K562 (cell line): ENCODE data around the gene KIFAP3. TPM values are rescaled to one million over a fixed set of nuclear protein-coding genes. Genes with fewer than 3 reads are reported as not detected.
A peak's percentile ranks its signal among the peaks of the same experiment; 100 is the strongest.

Experiments
- ARID3A ChIP-seq: IDR thresholded peaks from 2 replicates; pipeline ENCODE4 v1.6.1; 2012; ENCODE audit warnings: low read depth, low read length, improper control_type of control experiment, borderline replicate concordance
- ETV6 ChIP-seq, 3 experiments: fragments of 150-350 bp in 1 of 3; sonication (generic) in 1 of 3; formaldehyde crosslinking in 1 of 3; IDR thresholded peaks; 2 replicates each; pipeline versions ENCODE4 v1.6.1 to v1.8.0; 2014 to 2022; ENCODE audit warnings: borderline replicate concordance in 2 of 3, low read depth in 2 of 3, antibody characterized with exemption in 1 of 3, low read length in 1 of 3, mild to moderate bottlenecking in 1 of 3, missing genetic modification reagents in 1 of 3
- GTF2B ChIP-seq: IDR thresholded peaks from 2 replicates; pipeline ENCODE4 v1.6.1; 2011; ENCODE audit not compliant: insufficient read length; ENCODE audit errors: extremely low read depth
- JUNB ChIP-seq: fragments of 450-650 bp; formaldehyde crosslinking; conservative IDR thresholded peaks from 2 replicates; pipeline ENCODE4 v1.4.0; 2020; ENCODE audit warnings: mild to moderate bottlenecking
- KDM1A ChIP-seq, 2 experiments: fragments of 450-650 bp; IDR thresholded peaks; 2 replicates each; pipeline ENCODE4 v1.6.1; 2016; ENCODE audit warnings: mild to moderate bottlenecking in 2 of 2
- MEF2D ChIP-seq: conservative IDR thresholded peaks from 2 replicates; pipeline ENCODE4 v1.6.1; 2016; ENCODE audit warnings: low read depth, missing genetic modification characterization, missing compliant biosample characterization
- MEIS2 ChIP-seq: fragments of 450-650 bp; IDR thresholded peaks from 2 replicates; pipeline ENCODE4 v1.6.1; 2014; ENCODE audit warnings: mild to moderate bottlenecking; ENCODE audit not compliant: partially characterized antibody
- SETDB1 ChIP-seq: IDR thresholded peaks from one replicate; pipeline ENCODE4 v1.6.1; 2012; ENCODE audit warnings: low read length, control low read depth, inconsistent platforms
- SIRT6 ChIP-seq: IDR thresholded peaks from one replicate; pipeline ENCODE4 v1.6.1; 2012; ENCODE audit warnings: low read depth, mild to moderate bottlenecking, control low read depth, inconsistent platforms, low read length, moderate library complexity
- SLC30A9 ChIP-seq: fragments of 250-450 bp; sonication (Bioruptor Pico); IDR thresholded peaks from 2 replicates; pipeline ENCODE4 v1.8.0; 2022; ENCODE audit warnings: mild to moderate bottlenecking, moderate library complexity
- ZFX ChIP-seq: sonication (generic); formaldehyde crosslinking; IDR thresholded peaks from 2 replicates; pipeline ENCODE4 v1.8.0; 2022; ENCODE audit warnings: mild to moderate bottlenecking, missing genetic modification reagents, moderate library complexity
- ZMIZ1 ChIP-seq, 2 experiments: fragments of 150-350 bp in 1 of 2; IDR thresholded peaks; 2 replicates each; pipeline ENCODE4 v1.6.1; 2012 to 2016; ENCODE audit warnings: low read depth in 2 of 2, low read length in 2 of 2, mild to moderate bottlenecking in 1 of 2, moderate library complexity in 1 of 2
- ZNF512 ChIP-seq: IDR thresholded peaks from 2 replicates; pipeline ENCODE4 v1.6.1; 2016; ENCODE audit warnings: missing genetic modification characterization, missing compliant biosample characterization
- ZNF518B ChIP-seq: fragments of 250-450 bp; sonication (Bioruptor Pico); IDR thresholded peaks from 2 replicates; pipeline ENCODE4 v1.5.0; 2021; ENCODE audit warnings: mild to moderate bottlenecking, moderate library complexity
- ZNF778 ChIP-seq: fragments of 450-650 bp; formaldehyde crosslinking; IDR thresholded peaks from 2 replicates; pipeline ENCODE4 v1.4.0; 2020; ENCODE audit warnings: mild to moderate bottlenecking, moderate library complexity
- polyA plus RNA-seq, 8 experiments: library from polyadenylated mRNA; depleted of rRNA in 4 of 8; stranded (reverse) in 5 of 8; unstranded in 3 of 8; fragments of >200 nt; fragmentation: Nextera tagmentation in 2 of 8; fragmentation: Illumina TruSeq in 1 of 8; extraction: Ambion mirVana in 2 of 8; extraction: Trizol in 1 of 8; gene quantifications; 2 replicates each; pipeline versions ENCODE4 v1.2.1 to v1.2.3, GENCODE V29; 2011 to 2014; ENCODE audit warnings: inconsistent platforms in 1 of 8, missing spikeins in 1 of 8
- total RNA-seq, 7 experiments: library from RNA; depleted of rRNA in 6 of 7; stranded (reverse); fragments of >200 nt in 6 of 7; fragmentation: Illumina TruSeq in 2 of 7; extraction: Trizol in 2 of 7; gene quantifications; 2 replicates each; pipeline versions ENCODE4 v1.2.1 to v1.2.3, GENCODE V29; 2011 to 2021; ENCODE audit warnings: low replicate concordance in 1 of 7

The KIFAP3 gene
- total and polyA plus RNA-seq, 9 of the 15 experiments (the other 6 are each of a cell fraction or from before 2014, with no cell fraction given): 8.8 to 17.5 (median 11.8) TPM

- TF ChIP-seq ARID3A (0 out of 2 replicates have a peak, but pooled peaks have one; percentile 9), SLC30A9 (no peak), ZNF518B (CRISPR knock-in tag) (no peak), ZMIZ1 (IDR thresholded peaks at IDR 0.05; ENCODE audit: low read depth in 2 of 2, low read length in 2 of 2) (no peak), JUNB (CRISPR knock-in tag) (no peak), ETV6 (IDR thresholded peaks at IDR 0.05; ENCODE audit: borderline replicate concordance in 1 of 2, low read depth in 2 of 2, low read length in 1 of 2) (no peak), ETV6 (CRISPR knock-in tag; IDR thresholded peaks at IDR 0.05; ENCODE audit: borderline replicate concordance) (no peak), ZFX (CRISPR knock-in tag) (no peak), MEIS2 (no peak), ZNF512 (tag) (peak; percentile 54; the same call in 1 of the 2 replicates), KDM1A (IDR thresholded peaks at IDR 0.05) (0 out of 4 replicates have a peak, but pooled peaks of 1 of the 2 experiments have one; percentile 7), ZNF778 (CRISPR knock-in tag) (no peak), SIRT6 (no peak), GTF2B (peak; percentile 6), MEF2D (no peak), SETDB1 (no peak)
Measured at GRCh38 chr1:169894424-169895145, 179.9 kb downstream of the KIFAP3 start (continued).
